ENCODE data around the gene NCLN.
"Not testable (repeated sequence)": the region's sequence is repeated elsewhere in the genome, so short reads cannot be mapped to it uniquely, and the experiment has no call there.

NCLN gene

GRCh38 chr19:3231288-3231687 lies 45.6 kb downstream of the NCLN start:
- DNase-seq: no peak

DNA sequence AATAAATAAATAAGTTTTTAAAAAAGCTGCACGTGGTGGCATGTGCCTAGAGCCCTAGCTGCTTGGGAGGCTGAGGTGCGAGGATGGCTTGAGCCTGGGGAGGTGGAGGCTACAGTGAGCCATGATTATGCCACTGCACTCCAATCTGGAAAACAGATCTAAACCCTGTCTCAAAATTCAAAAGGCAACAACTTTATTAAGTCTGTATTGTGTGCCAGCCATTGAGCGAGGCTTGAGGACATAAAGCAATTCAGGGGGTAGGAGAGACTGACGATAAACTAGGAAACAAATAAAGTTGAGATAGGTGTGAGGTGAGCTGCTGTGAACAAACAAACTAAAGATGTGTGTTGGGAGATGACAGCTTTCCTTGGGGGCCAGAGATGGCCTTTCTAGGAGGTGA lies 47.4 kb downstream of the NCLN start:
- no peak for DNase-seq

DNA sequence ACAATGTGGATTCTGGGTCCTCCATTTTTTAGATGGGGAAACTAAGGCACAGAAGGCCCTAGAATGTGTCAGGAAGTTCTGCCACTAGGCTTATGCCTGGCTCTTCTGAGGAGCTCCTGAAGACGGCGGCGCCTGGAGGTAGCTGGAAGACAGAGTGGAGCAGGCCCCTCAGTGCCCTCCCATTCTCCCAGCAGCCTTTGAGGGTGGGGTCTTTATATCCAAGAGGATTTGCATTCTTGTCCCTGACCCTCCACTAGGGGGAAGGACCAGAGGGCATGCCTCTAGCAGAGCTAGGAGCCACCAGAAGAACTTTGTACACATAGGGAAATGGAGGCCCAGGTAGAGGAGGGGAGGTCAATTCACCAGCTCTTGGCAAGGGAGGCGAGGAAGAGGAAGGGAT lies 48.1 kb downstream of the NCLN start:
- no peak for DNase-seq

DNA sequence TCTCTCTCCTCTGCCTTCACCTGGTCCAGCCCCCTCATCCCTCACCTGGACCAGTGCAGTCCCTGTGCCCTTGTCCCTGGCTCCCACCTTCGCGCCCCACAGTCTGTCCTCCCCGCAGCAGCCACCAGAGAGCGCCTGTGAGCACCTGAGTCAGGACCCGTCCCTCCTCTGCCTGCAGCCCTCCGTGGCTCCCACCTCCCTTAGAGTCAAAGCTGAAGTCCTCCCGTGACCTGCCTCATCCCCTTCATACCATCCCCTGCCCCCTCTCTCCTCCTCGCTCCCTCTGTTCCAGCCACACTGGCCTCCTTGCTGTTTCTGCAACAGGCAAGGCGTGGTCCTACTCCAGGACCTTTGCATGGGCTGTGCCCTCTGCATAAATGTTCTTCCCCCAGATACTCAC lies 49.1 kb downstream of the NCLN start:
- no peak for DNase-seq

GRCh38 chr19:3235604-3236003 lies 49.9 kb downstream of the NCLN start:
- DNase-seq: not testable (repeated sequence)

GRCh38 chr19:3236272-3236671 lies 50.5 kb downstream of the NCLN start:
- DNase-seq: no peak

DNA sequence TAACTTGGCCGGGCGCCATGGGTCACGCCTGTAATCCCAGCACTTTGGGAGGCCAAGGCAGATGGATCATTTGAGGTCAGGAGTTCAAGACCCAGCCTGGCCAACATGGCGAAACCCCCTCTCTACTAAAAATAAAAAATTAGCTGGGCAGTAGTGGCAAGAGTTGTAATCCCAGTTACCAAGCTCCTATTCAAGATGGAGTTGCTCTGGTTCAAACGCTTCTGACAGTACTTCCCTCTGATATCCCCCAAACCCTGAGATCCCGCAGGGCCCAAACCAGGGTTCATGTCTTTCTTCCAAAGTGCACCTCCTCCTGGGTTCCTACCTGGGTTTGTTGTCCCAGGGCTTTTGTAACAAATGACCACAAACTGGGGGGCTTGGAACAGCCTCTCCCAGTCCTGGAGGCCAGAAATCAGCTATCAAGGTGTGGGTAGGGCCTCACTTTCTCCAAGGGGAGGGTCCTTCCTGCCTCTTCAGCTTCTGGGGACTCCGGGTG lies 52.4 kb downstream of the NCLN start:
- DNase-seq: no peak

DNA sequence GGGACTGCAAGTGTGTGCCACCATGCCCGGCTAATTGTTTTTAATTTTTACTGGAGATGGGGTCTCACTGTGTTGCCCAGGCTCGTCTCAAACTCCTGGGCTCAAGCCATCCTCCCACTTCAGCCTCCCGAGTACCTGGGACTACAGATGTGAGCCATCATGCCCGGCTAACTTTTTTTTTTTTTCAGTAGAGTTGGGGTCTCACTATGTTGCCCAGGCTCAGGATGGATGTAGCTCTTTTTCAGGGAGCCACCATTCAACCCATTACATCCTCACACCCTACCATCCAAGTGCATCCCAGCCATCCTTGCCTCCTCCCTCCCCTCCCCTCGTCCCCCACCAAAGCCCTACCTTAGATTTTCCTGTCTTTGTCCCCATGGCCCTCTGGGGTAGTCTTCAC lies 53.6 kb downstream of the NCLN start:
- DNase-seq: no peak

- DNase-seq: no peak
Observed at GRCh38 chr19:3243819-3244700, 58.3 kb downstream of the NCLN start.

GRCh38 chr19:3245050-3245449 lies 59.3 kb downstream of the NCLN start:
- DNase-seq: no peak

- DNase-seq: no peak
Observed at GRCh38 chr19:3248728-3249326, 63.1 kb downstream of the NCLN start.

GRCh38 chr19:3249408-3249807 lies 63.7 kb downstream of the NCLN start:
- no peak for DNase-seq

DNA sequence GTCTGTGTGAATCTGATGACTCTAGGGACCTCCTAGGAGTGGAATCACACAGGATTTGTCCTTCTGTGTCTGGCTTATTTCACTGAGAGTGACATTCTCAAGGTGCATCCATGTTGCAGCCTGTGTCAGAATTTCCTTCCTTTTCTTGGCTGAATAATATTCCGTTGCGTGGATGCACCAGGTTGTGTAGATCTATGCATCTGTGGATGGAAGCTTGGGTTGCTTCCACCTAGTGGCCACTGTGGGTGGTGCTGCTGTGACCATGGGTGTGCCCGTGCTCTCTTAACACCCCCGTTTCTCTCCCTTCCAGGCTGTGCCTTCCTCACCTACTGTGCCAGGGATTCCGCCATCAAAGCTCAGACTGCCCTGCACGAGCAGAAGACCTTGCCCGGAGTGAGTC lies 64.9 kb downstream of the NCLN start:
- DNase-seq: no peak

DNA sequence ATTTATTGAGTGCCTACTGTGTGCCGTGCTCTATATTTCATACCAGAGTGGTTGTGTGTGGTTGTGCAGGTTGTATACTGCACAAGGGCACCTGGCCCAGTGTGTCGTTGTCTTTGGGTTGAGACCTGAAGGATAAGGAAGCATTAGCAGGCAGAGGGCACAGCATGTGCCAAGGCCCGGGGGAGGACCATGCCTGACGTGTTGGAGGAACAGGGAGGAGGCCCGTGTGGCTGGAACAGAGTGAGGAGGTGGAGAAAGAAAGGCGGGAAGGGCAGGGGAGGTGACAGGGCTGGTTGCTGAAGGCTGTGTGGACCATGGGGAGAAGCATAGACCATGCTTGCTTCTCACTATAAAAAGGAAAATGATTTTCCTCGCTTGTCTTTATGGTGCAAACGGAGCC lies 65.5 kb downstream of the NCLN start:
- no peak for DNase-seq

DNA sequence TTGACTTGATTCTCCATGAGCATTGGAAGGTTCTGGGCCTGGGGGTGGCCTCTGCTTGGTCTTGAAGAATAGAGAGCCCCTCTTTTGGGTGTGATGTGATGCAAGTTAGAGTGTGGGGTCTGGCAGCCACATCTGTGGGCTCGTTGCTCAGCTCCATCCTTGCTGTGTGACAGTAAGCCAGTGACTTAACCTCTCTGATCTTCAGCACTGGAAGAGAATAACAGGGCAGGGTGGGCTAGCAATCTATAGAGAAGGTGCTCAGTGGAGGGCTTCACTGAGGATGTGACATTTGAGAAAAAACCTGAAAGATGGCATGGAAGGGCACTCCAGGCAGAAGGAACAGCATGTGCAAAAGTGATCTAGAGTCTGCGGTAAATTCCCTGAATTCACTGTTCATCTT lies 66.9 kb downstream of the NCLN start:
- DNase-seq: no peak

DNA sequence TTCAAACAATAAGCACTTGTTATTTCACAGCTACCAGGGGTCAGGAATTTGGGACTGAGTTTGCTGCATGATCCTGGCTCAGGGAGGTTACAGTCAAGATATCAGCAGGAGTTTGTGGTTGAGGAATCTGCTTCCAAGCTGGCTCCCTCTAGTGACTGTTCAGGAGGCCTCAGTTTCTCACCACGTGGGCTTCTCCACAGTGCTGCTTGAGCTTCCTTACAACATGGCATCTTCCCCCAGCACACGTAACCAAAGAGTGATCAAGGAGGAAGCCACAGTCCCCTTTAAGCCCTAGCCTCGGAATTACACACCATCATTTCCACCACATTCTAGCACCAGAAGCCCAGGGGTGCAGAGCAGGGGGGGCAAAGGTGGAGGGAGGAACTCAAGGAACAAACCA lies 67.5 kb downstream of the NCLN start:
- DNase-seq: no peak

DNA sequence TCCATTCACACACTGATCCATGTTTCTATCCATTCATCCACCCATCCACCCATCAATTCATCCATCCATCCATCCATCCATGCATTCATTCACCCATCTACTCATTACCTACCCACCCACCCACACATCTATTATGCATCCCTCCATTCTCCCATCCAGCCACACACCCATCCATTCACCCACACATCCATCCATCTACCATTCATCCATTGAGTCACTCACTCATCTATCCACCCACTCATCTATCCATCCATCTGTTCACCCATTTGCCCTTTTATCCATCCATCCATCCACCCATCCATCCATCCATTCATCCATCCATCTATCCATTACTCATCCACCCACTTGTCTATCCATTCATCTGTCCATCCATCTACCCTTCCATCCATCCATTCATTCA lies 68.8 kb downstream of the NCLN start:
- DNase-seq: no peak

GRCh38 chr19:3257071-3257470 lies 71.3 kb downstream of the NCLN start:
- no peak for DNase-seq
